ENCODE data around the gene MTMR12.

Gene MTMR12

GRCh38 chr5:32331217-32331934 lies 18.6 kb upstream of the MTMR12 start:
- H3K9ac ChIP-seq (ENCODE audit: low read length) = no peak overlapping the region; the same call in 1 of the 2 replicates
- H3K9me3 ChIP-seq (ENCODE audit: insufficient read depth, low read length) = no peaks in the 10 kb centered on the region
- H3K4me3 ChIP-seq (ENCODE audit: low read length) = peak overlapping the region; percentile 31; the same call in 1 of the 2 replicates
- peaks cover 19% of the 10 kb centered on the region for H3K4me1 ChIP-seq (ENCODE audit: low read length)
- no peak for TF ChIP-seq EZH2phosphoT487 (IDR thresholded peaks at IDR 0.05; ENCODE audit: low read depth)
- no peak for TF ChIP-seq CTCF (IDR thresholded peaks at IDR 0.05; ENCODE audit: low read depth, low read length)
- H3K36me3 ChIP-seq (replicated peaks; ENCODE audit: low read depth, low read length) = no peaks in the 10 kb centered on the region
- H3K4me2 ChIP-seq (ENCODE audit: low read length) = peak overlapping the region; percentile 70
- H2AFZ ChIP-seq (ENCODE audit: low read depth, low read length) = 0 out of 2 replicates have a peak overlapping the region, but pooled peaks have one; percentile 21
- H3K27me3 ChIP-seq (ENCODE audit: low read depth, low read length) = no peaks in the 10 kb centered on the region
- no peaks in the 10 kb centered on the region for H3K79me2 ChIP-seq (ENCODE audit: low read length)
- H3K27ac ChIP-seq (ENCODE audit: low read length) = no peak overlapping the region
- H4K20me1 ChIP-seq (ENCODE audit: insufficient read depth, low read length) = no peaks in the 10 kb centered on the region

- H3K4me3 ChIP-seq (ENCODE audit: low read length) = no peak overlapping the region
- no peaks in the 10 kb centered on the region for H3K9me3 ChIP-seq (ENCODE audit: insufficient read depth, low read length)
- H3K36me3 ChIP-seq (replicated peaks; ENCODE audit: low read depth, low read length) = no peaks in the 10 kb centered on the region
- no peak overlapping the region for H3K4me2 ChIP-seq (ENCODE audit: low read length)
- no peak overlapping the region for H3K9ac ChIP-seq (ENCODE audit: low read length)
- H3K4me1 ChIP-seq (ENCODE audit: low read length) = peaks cover 29% of the 10 kb centered on the region
- TF ChIP-seq EZH2phosphoT487 (IDR thresholded peaks at IDR 0.05; ENCODE audit: low read depth) = no peak
- TF ChIP-seq CTCF (IDR thresholded peaks at IDR 0.05; ENCODE audit: low read depth, low read length) = no peak
- no peaks in the 10 kb centered on the region for H3K79me2 ChIP-seq (ENCODE audit: low read length)
- H4K20me1 ChIP-seq (ENCODE audit: insufficient read depth, low read length) = no peaks in the 10 kb centered on the region
- no peak overlapping the region for H3K27ac ChIP-seq (ENCODE audit: low read length)
- no peaks in the 10 kb centered on the region for H3K27me3 ChIP-seq (ENCODE audit: low read depth, low read length)
- no peak overlapping the region for H2AFZ ChIP-seq (ENCODE audit: low read depth, low read length)
Measured at GRCh38 chr5:32330126-32330971, 17.6 kb upstream of the MTMR12 start.

- peaks cover 36% of the 10 kb centered on the region for H3K4me1 ChIP-seq (ENCODE audit: low read length)
- H4K20me1 ChIP-seq (ENCODE audit: insufficient read depth, low read length) = no peaks in the 10 kb centered on the region
- no peaks in the 10 kb centered on the region for H3K9me3 ChIP-seq (ENCODE audit: insufficient read depth, low read length)
- TF ChIP-seq CTCF (IDR thresholded peaks at IDR 0.05; ENCODE audit: low read depth, low read length) (peak; percentile 71), EZH2phosphoT487 (IDR thresholded peaks at IDR 0.05; ENCODE audit: low read depth) (no peak)
- H3K9ac ChIP-seq (ENCODE audit: low read length) = no peak overlapping the region
- peak overlapping the region; percentile 86 for H2AFZ ChIP-seq (ENCODE audit: low read depth, low read length)
- peak overlapping the region; percentile 55 for H3K4me3 ChIP-seq (ENCODE audit: low read length)
- H3K27me3 ChIP-seq (ENCODE audit: low read depth, low read length) = no peaks in the 10 kb centered on the region
- peak overlapping the region; percentile 74 for H3K4me2 ChIP-seq (ENCODE audit: low read length)
- no peak overlapping the region for H3K27ac ChIP-seq (ENCODE audit: low read length)
- H3K36me3 ChIP-seq (replicated peaks; ENCODE audit: low read depth, low read length) = no peaks in the 10 kb centered on the region
- no peaks in the 10 kb centered on the region for H3K79me2 ChIP-seq (ENCODE audit: low read length)
Measured at GRCh38 chr5:32329395-32329834, 16.7 kb upstream of the MTMR12 start.

- Histone ChIP-seq H3K4me1 (ENCODE audit: low read length) (peaks cover 28% of the 10 kb centered on the region), H3K9ac (ENCODE audit: low read length) (no peak overlapping the region), H3K4me3 (ENCODE audit: low read length) (no peak overlapping the region), H4K20me1 (ENCODE audit: insufficient read depth, low read length) (no peaks in the 10 kb centered on the region), H3K4me2 (ENCODE audit: low read length) (no peak overlapping the region), H2AFZ (ENCODE audit: low read depth, low read length) (no peak overlapping the region), H3K27me3 (ENCODE audit: low read depth, low read length) (no peaks in the 10 kb centered on the region), H3K36me3 (replicated peaks; ENCODE audit: low read depth, low read length) (no peaks in the 10 kb centered on the region), H3K9me3 (ENCODE audit: insufficient read depth, low read length) (peaks cover 3% of the 10 kb centered on the region; the same call in 1 of the 2 replicates), H3K79me2 (ENCODE audit: low read length) (no peaks in the 10 kb centered on the region), H3K27ac (ENCODE audit: low read length) (no peak overlapping the region)
- TF ChIP-seq CTCF (IDR thresholded peaks at IDR 0.05; ENCODE audit: low read depth, low read length) (no peak), EZH2phosphoT487 (IDR thresholded peaks at IDR 0.05; ENCODE audit: low read depth) (no peak)
Measured at GRCh38 chr5:32326216-32326772, 13.6 kb upstream of the MTMR12 start.

All from OCI-LY3 (cell line).